Gastroesophageal sphincter (tissue), 4 donors: ENCODE data around the gene MIA2. TPM values are rescaled to one million over a fixed set of nuclear protein-coding genes. Genes with fewer than 3 reads are reported as not detected.

Experiments
- ATAC-seq: fragments of 150-250 bp; one replicate; pipeline ENCODE4 v1.9.1; 2016; ENCODE audit warnings: mild to moderate bottlenecking, moderate library complexity
- H3K27ac ChIP-seq, 4 donors: fragments of 200-600 bp; sonication (generic) in 3 of 4; 1 replicate in 3 of 4; 2 replicates in 1 of 4; pipeline ENCODE4 v1.5.1; 2016 to 2019
- H3K27me3 ChIP-seq: fragments of 200-600 bp; sonication (generic); one replicate; pipeline ENCODE4 v1.5.1; 2019
- H3K36me3 ChIP-seq, 2 donors: fragments of 200-600 bp; sonication (generic); one replicate each; pipeline ENCODE4 v1.5.1; 2019; ENCODE audit warnings: control low read depth in 1 of 2
- H3K4me1 ChIP-seq, 3 donors: fragments of 200-600 bp; sonication (generic); 1 replicate in 2 of 3; 2 replicates in 1 of 3; pipeline ENCODE4 v1.5.1; 2016 to 2019; ENCODE audit warnings: control low read depth in 2 of 3
- H3K4me3 ChIP-seq, 2 donors: fragments of 200-600 bp; sonication (generic); one replicate each; pipeline ENCODE4 v1.5.1; 2019; ENCODE audit warnings: mild to moderate bottlenecking in 1 of 2, moderate library complexity in 1 of 2
- H3K9me3 ChIP-seq, 3 donors: fragments of 200-600 bp; sonication (generic); one replicate each; pipeline ENCODE4 v1.5.1; 2017 to 2019; ENCODE audit warnings: control low read depth in 2 of 3
- EP300 ChIP-seq: sonication (generic); formaldehyde crosslinking; IDR thresholded peaks from one replicate; pipeline ENCODE4 v1.6.1; 2017; ENCODE audit warnings: antibody characterized with exemption, mild to moderate bottlenecking
- POLR2A ChIP-seq, 2 donors: fragments of 450-650 bp; IDR thresholded peaks; one replicate each; pipeline ENCODE4 v1.6.1; 2017; ENCODE audit warnings: antibody characterized with exemption in 2 of 2, mild to moderate bottlenecking in 2 of 2, moderate library complexity in 1 of 2
- POLR2AphosphoS5 ChIP-seq: sonication (generic); formaldehyde crosslinking; IDR thresholded peaks from one replicate; pipeline ENCODE4 v1.6.1; 2017; ENCODE audit warnings: antibody characterized with exemption
- WGBS, 2 donors: methylation state at CpG; one replicate each; pipeline ENCODE4 v1.1.5; 2018; ENCODE audit warnings: low coverage in 1 of 2; 5-methylcytosine and 5-hydroxymethylcytosine counted together
- total RNA-seq, 4 donors: library from RNA; depleted of rRNA; stranded (reverse); fragments of >200 nt; gene quantifications; one replicate each; pipeline ENCODE4 v1.1.0, GENCODE V29; 2016
- TF ChIP-seq, protein P1 (sequence below), 4 experiments: fragments of 200-600 bp in 2 of 4; fragments of 450-650 bp in 2 of 4; sonication (generic) in 1 of 4; IDR thresholded peaks; one replicate each; pipeline ENCODE4 v1.5.1; 2017 to 2019; ENCODE audit warnings: antibody characterized with exemption in 4 of 4, mild to moderate bottlenecking in 2 of 4, moderate library complexity in 2 of 4

MIA2 gene
- total RNA-seq, 4 donors from 2014 or later = 13.5 to 21.3 (median 16.3) TPM

GRCh38 chr14:39265806-39266524 lies 32.2 kb downstream of the MIA2 start:
- 11 to 14% methylated on average over 7 to 8 of the region's 14 CpGs for WGBS, 2 donors
- H3K27ac ChIP-seq = peak overlapping the region; percentile 94 to 99 (median 98)
- H3K27me3 ChIP-seq = no peaks in the 10 kb centered on the region
- H3K36me3 ChIP-seq = no peaks in the 10 kb centered on the region
- TF ChIP-seq, protein P1, sequence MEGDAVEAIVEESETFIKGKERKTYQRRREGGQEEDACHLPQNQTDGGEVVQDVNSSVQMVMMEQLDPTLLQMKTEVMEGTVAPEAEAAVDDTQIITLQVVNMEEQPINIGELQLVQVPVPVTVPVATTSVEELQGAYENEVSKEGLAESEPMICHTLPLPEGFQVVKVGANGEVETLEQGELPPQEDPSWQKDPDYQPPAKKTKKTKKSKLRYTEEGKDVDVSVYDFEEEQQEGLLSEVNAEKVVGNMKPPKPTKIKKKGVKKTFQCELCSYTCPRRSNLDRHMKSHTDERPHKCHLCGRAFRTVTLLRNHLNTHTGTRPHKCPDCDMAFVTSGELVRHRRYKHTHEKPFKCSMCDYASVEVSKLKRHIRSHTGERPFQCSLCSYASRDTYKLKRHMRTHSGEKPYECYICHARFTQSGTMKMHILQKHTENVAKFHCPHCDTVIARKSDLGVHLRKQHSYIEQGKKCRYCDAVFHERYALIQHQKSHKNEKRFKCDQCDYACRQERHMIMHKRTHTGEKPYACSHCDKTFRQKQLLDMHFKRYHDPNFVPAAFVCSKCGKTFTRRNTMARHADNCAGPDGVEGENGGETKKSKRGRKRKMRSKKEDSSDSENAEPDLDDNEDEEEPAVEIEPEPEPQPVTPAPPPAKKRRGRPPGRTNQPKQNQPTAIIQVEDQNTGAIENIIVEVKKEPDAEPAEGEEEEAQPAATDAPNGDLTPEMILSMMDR (IDR thresholded peaks at IDR 0.05) = no peak
- TF ChIP-seq POLR2AphosphoS5 (no peak), POLR2A (IDR thresholded peaks at IDR 0.05) (no peak), EP300 (no peak)
- H3K4me3 ChIP-seq = peak overlapping the region; percentile 82 to 91
- peaks cover 0 to 41% (median 0%) of the 10 kb centered on the region in 3 donors for H3K4me1 ChIP-seq
- no peaks in the 10 kb centered on the region for H3K9me3 ChIP-seq
- no peak for ATAC-seq

DNA sequence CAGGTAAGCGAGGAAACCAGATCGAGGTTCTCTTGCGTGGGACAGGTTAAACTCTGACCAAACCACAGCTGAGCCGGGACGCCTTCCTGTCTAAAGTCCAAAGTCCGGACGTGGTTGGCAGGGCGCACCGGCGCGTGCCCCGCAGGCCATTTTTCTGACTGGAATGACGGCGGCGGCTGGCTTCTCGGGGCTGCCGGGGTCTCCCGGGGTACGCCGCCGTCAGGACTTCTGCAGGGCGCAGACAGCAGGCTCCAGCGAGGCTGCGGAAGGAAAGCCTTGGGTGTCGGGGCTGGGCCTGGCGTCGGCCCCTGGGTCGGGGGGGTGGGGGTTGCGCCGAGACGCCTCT lies 32.8 kb downstream of the MIA2 start:
- Histone ChIP-seq H3K36me3 (no peaks in the 10 kb centered on the region), H3K27ac (peak overlapping the region; percentile 94 to 99 (median 98)), H3K4me3 (peak overlapping the region; percentile 82 to 91), H3K27me3 (no peaks in the 10 kb centered on the region), H3K9me3 (no peaks in the 10 kb centered on the region), H3K4me1 (peaks cover 0 to 46% (median 0%) of the 10 kb centered on the region in 3 donors)
- peak; percentile 56 for ATAC-seq
- 0% methylated on average over 10 of the region's 31 CpGs; no CpG with 5 or more reads in 1 of the 2 donors for WGBS, 2 donors
- TF ChIP-seq, protein P1 (IDR thresholded peaks at IDR 0.05) = no peak
- TF ChIP-seq EP300 (no peak), POLR2AphosphoS5 (no peak), POLR2A (IDR thresholded peaks at IDR 0.05) (no peak)

DNA sequence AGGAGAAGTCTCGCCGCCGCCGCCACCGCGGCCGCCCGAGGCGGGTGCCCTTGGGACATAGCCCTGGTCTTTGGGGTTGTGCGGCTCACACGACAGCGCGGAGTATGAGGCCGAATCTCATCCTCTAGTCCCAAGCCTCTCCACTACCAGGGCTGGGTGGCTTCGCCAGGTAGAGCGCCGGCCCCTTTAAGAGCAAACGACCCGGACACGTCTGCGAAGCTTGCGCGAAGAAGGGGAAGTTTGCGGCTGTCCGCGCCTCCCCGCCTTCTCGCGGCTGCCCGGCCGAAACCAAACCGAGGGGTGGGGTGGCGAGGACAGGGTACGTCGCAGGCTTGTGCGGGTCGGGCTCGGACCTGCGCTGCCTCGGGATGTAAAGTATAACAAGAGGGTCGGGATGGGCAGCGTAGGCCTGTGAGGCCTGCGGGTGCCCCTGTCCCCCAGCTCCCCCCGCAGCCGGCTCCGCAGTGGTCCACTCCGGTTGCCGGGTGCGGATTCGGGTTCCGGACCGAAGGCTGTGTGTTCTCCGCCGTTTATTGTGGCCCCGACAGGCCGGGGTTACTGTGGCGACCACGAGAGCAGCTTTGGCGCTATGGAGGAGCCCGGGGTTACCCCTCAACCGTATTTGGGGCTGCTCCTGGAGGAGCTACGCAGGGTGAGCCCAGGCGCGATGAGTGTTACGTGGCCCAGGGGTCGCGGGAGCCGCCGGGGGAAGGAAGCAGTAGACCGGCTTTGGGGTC lies 33.3 kb downstream of the MIA2 start:
- Histone ChIP-seq H3K4me3 (peak overlapping the region; percentile 82 to 91), H3K27ac (peak overlapping the region; percentile 94 to 99 (median 98)), H3K36me3 (no peaks in the 10 kb centered on the region), H3K27me3 (no peaks in the 10 kb centered on the region), H3K4me1 (peaks cover 0 to 46% (median 0%) of the 10 kb centered on the region in 3 donors), H3K9me3 (no peaks in the 10 kb centered on the region)
- TF ChIP-seq EP300 (no peak), POLR2A (IDR thresholded peaks at IDR 0.05) (peak; percentile 59 to 65), POLR2AphosphoS5 (peak; percentile 82)
- TF ChIP-seq, protein P1 (IDR thresholded peaks at IDR 0.05) = no peak
- 0% methylated on average over 13 of the region's 70 CpGs; no CpG with 5 or more reads in 1 of the 2 donors for WGBS, 2 donors
- ATAC-seq = peak; percentile 92

DNA sequence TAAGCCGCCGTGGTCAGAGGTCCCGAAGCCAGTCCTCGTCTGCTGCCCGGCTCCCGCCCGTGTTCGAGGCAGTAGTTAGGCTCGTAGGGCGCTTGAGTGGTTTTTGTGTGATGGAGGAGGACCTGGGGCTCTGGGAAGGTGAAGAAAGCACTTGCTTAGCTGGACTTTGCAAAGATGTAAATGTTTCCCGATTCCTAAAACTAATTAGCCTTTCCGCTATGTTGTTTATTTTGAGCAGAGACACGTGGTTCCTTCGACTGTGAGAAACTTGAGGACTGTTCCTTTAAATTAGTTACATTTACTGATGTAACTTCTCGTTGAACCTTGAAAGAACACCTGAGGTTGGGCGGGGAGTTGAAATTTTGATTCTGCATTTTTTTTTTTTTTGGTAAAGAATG lies 33.9 kb downstream of the MIA2 start:
- H3K36me3 ChIP-seq = no peaks in the 10 kb centered on the region
- no peaks in the 10 kb centered on the region for H3K27me3 ChIP-seq
- ATAC-seq = no peak
- H3K27ac ChIP-seq = peak overlapping the region; percentile 94 to 99 (median 98)
- TF ChIP-seq POLR2AphosphoS5 = no peak
- H3K4me3 ChIP-seq = peak overlapping the region; percentile 82 to 91
- H3K4me1 ChIP-seq = peaks cover 0 to 46% (median 0%) of the 10 kb centered on the region in 3 donors
- 0% methylated on average over 8 to 12 of the region's 16 CpGs for WGBS, 2 donors
- no peaks in the 10 kb centered on the region for H3K9me3 ChIP-seq

DNA sequence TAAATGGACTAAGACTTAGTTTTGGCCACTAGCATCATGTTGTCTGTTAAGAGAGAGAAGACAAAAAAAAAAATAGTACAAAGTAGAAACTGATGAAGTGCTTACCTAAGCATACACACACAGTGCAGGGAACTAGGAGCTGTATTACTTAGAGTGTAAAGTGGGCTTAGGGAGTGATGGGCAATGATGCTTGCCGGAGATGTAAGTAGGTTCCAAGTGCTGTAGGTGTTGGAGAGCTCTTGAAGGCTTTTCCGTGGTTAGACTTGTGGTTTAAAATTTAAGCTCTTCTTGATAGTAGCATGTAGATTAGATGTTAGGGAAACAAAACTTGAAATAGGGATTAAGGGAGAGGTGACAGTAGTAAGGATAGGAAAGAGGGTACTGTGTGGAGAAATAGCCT lies 34.7 kb downstream of the MIA2 start:
- 8 to 30% methylated on average over 2 of the region's 2 CpGs for WGBS, 2 donors
- Histone ChIP-seq H3K27me3 (no peaks in the 10 kb centered on the region), H3K4me3 (peak overlapping the region; percentile 82 to 91), H3K9me3 (no peaks in the 10 kb centered on the region), H3K36me3 (no peaks in the 10 kb centered on the region), H3K27ac (no peak overlapping the region), H3K4me1 (peaks cover 0 to 46% (median 0%) of the 10 kb centered on the region in 3 donors)
- no peak for ATAC-seq
- TF ChIP-seq EP300 (no peak), POLR2AphosphoS5 (no peak), POLR2A (IDR thresholded peaks at IDR 0.05) (no peak)
- TF ChIP-seq, protein P1 (IDR thresholded peaks at IDR 0.05) = no peak
